ENCODE measurements around the gene CES3.
A peak's percentile ranks its signal among the peaks of the same experiment; 100 is the strongest.

DNA sequence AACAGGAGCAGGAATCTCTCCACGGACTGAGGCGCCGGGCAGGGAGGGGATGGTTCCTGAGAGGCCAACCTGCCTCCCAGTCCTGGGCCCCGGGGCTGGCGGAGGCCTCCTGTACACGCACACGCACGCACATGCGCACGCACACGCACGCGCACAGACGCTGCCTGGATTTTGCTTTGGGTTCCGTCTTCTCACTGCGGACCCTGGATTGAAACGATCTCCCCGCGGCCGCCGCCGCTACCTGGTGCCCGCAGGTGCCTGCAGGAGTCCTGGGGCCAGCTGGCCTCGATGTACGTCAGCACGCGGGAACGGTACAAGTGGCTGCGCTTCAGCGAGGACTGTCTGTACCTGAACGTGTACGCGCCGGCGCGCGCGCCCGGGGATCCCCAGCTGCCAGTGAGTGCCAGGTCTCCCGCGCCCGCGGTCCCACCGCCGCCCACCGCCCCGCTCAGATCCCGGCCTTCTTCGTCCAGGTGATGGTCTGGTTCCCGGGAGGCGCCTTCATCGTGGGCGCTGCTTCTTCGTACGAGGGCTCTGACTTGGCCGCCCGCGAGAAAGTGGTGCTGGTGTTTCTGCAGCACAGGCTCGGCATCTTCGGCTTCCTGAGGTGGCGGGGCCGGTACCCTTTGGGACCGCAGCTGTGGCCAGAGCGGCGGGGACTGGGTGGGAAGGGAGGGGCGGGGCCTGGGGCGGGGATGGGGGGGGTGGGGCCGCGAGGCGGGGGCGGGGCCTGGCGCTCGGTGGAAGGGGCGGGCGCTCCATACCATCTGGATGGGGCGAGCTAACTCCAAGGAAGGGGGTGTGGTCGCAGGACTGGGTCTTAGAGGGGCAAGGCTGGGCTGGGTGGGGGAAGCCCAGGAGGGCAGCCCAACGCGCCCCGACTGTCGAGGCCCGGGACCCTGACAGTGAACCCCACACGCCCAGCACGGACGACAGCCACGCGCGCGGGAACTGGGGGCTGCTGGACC, 39.6 kb downstream of the CES3 start:
- TF ChIP-seq, protein P1, sequence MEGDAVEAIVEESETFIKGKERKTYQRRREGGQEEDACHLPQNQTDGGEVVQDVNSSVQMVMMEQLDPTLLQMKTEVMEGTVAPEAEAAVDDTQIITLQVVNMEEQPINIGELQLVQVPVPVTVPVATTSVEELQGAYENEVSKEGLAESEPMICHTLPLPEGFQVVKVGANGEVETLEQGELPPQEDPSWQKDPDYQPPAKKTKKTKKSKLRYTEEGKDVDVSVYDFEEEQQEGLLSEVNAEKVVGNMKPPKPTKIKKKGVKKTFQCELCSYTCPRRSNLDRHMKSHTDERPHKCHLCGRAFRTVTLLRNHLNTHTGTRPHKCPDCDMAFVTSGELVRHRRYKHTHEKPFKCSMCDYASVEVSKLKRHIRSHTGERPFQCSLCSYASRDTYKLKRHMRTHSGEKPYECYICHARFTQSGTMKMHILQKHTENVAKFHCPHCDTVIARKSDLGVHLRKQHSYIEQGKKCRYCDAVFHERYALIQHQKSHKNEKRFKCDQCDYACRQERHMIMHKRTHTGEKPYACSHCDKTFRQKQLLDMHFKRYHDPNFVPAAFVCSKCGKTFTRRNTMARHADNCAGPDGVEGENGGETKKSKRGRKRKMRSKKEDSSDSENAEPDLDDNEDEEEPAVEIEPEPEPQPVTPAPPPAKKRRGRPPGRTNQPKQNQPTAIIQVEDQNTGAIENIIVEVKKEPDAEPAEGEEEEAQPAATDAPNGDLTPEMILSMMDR (IDR thresholded peaks at IDR 0.05), result no peak
- TF ChIP-seq POLR2AphosphoS5 (IDR thresholded peaks at IDR 0.05), result peak in 1 of 3 donors; percentile 19

Data from breast epithelium (tissue), 3 donors.